HG03135 (cell line): ENCODE measurements around the gene OR56B4.
"Not testable (repeated sequence)": the region's sequence is repeated elsewhere in the genome, so short reads cannot be mapped to it uniquely, and the experiment has no call there.

Experiments
- ATAC-seq: cut with Tn5 transposase; IDR thresholded peaks from one replicate; pipeline ENCODE4 v1.9.1; 2021; ENCODE audit warnings: mild to moderate bottlenecking, moderate library complexity; ENCODE audit not compliant: unreplicated experiment

OR56B4 gene

GRCh38 chr11:6107384-6107783, at the start of gene OR56B4:
Gene OR56B4 (plus strand): TSS chr11:6107684. CDS start chr11:6107779, 95 bp downstream.
- ATAC-seq = not testable (repeated sequence)

- no peak for ATAC-seq
These were observed 46.0 kb upstream of the OR56B4 start for GRCh38 chr11:6061475-6061874.

GRCh38 chr11:6062691-6063358, 44.7 kb upstream of the OR56B4 start:
- ATAC-seq = no peak

- no peak for ATAC-seq
These were observed 40.0 kb upstream of the OR56B4 start for GRCh38 chr11:6067502-6067901.

GRCh38 chr11:6076443-6076842, 31.0 kb upstream of the OR56B4 start:
- ATAC-seq = not testable (repeated sequence)

GRCh38 chr11:6077723-6078122, 29.8 kb upstream of the OR56B4 start:
- no peak for ATAC-seq

GRCh38 chr11:6079463-6079862, 28.0 kb upstream of the OR56B4 start:
- ATAC-seq = no peak

GRCh38 chr11:6083129-6083528, 24.4 kb upstream of the OR56B4 start:
- ATAC-seq = no peak

GRCh38 chr11:6084587-6084986, 22.9 kb upstream of the OR56B4 start:
- ATAC-seq = no peak

- ATAC-seq = no peak
These were observed 13.3 kb upstream of the OR56B4 start for GRCh38 chr11:6094186-6094585.

- ATAC-seq = no peak
These were observed 11.7 kb upstream of the OR56B4 start for GRCh38 chr11:6095798-6096197.

- ATAC-seq = no peak
These were observed 11.1 kb upstream of the OR56B4 start for GRCh38 chr11:6096417-6096816.

GRCh38 chr11:6099577-6099976, 7.9 kb upstream of the OR56B4 start:
- ATAC-seq = no peak

GRCh38 chr11:6110011-6110410, 2.5 kb downstream of the OR56B4 start:
- ATAC-seq = no peak

GRCh38 chr11:6111673-6112072, 4.2 kb downstream of the OR56B4 start:
- ATAC-seq = no peak

- ATAC-seq = no peak
These were observed 9.2 kb downstream of the OR56B4 start for GRCh38 chr11:6116638-6117037.

- ATAC-seq = no peak
These were observed 16.8 kb downstream of the OR56B4 start for GRCh38 chr11:6124245-6124644.

GRCh38 chr11:6127881-6128280, 20.4 kb downstream of the OR56B4 start:
- no peak for ATAC-seq

GRCh38 chr11:6129011-6129410, 21.5 kb downstream of the OR56B4 start:
- no peak for ATAC-seq

- ATAC-seq = no peak
These were observed 22.2 kb downstream of the OR56B4 start for GRCh38 chr11:6129635-6130034.

- no peak for ATAC-seq
These were observed 24.9 kb downstream of the OR56B4 start for GRCh38 chr11:6132431-6132830.

- not testable (repeated sequence) for ATAC-seq
These were observed 28.5 kb downstream of the OR56B4 start for GRCh38 chr11:6135936-6136335.

GRCh38 chr11:6142936-6143335, 35.5 kb downstream of the OR56B4 start:
- ATAC-seq = no peak
